ENCODE results near the gene USP40.

USP40 gene

DNA sequence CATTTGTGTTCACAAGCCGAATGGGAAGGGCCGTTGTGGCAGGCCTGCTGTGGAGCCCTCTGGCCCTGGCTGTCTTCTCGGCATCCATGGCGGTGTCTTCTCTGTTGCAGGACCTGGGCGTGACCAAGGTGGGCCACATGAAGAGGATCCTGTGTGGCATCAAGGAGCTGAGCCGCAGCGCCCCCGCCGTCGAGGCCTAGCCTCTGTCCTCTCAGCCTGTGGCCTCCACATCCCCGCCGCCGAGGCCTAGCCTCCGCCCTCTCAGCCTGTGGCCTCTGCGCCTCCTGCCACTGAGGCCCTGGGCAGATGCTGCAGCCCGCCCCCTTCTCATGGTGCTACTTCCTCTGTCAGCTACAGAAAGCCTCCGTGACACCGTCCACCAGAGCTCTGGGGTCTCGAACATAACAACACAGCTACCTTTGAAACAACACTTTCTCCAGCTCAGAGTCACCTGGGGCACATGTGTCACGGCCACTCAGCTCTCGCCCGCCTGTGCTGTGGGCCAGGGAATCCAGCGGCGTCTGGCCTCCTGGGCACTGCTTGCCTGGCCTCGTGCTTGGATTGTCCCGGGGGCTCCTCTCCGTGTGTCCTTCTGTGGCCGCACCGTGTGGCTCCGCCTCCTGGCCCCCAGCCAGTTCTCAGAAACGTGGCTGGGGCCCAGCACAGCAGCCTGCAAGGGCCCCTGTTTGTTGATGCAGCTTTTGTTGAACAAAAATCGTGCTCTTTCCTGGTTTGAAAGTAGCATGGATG lies 97.1 kb downstream of the USP40 start:
- Histone ChIP-seq H3K36me3 (ENCODE audit: low read length) (no peaks in the 10 kb centered on the region), H3K9me2 (replicated peaks; ENCODE audit: insufficient read depth, low read length) (no peaks in the 10 kb centered on the region), H3K9me3 (ENCODE audit: insufficient read depth, low read length) (no peaks in the 10 kb centered on the region), H3K79me2 (ENCODE audit: insufficient read depth, low read length) (no peaks in the 10 kb centered on the region), H2AFZ (ENCODE audit: low read depth, low read length, severe bottlenecking) (no peak overlapping the region), H3K27me3 (ENCODE audit: low read length) (no peaks in the 10 kb centered on the region), H3K27ac (ENCODE audit: low read depth, low read length) (no peak overlapping the region), H4K20me1 (ENCODE audit: low read depth, low read length) (no peaks in the 10 kb centered on the region), H3K9ac (ENCODE audit: low read length) (no peak overlapping the region), H3K4me3 (ENCODE audit: insufficient read depth, low read length, poor library complexity, severe bottlenecking) (no peak overlapping the region), H3K4me2 (ENCODE audit: low read depth, low read length, poor library complexity, severe bottlenecking) (no peak overlapping the region), H3F3A (ENCODE audit: insufficient read depth) (no peaks in the 10 kb centered on the region; the same call in 1 of the 2 replicates)
- TF ChIP-seq, protein P1, sequence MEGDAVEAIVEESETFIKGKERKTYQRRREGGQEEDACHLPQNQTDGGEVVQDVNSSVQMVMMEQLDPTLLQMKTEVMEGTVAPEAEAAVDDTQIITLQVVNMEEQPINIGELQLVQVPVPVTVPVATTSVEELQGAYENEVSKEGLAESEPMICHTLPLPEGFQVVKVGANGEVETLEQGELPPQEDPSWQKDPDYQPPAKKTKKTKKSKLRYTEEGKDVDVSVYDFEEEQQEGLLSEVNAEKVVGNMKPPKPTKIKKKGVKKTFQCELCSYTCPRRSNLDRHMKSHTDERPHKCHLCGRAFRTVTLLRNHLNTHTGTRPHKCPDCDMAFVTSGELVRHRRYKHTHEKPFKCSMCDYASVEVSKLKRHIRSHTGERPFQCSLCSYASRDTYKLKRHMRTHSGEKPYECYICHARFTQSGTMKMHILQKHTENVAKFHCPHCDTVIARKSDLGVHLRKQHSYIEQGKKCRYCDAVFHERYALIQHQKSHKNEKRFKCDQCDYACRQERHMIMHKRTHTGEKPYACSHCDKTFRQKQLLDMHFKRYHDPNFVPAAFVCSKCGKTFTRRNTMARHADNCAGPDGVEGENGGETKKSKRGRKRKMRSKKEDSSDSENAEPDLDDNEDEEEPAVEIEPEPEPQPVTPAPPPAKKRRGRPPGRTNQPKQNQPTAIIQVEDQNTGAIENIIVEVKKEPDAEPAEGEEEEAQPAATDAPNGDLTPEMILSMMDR (IDR thresholded peaks at IDR 0.05; ENCODE audit: insufficient read depth, low read length, poor library complexity, severe bottlenecking), result no peak
- TF ChIP-seq EZH2phosphoT487 (conservative IDR thresholded peaks at IDR 0.05; ENCODE audit: low read length), result no peak

DNA sequence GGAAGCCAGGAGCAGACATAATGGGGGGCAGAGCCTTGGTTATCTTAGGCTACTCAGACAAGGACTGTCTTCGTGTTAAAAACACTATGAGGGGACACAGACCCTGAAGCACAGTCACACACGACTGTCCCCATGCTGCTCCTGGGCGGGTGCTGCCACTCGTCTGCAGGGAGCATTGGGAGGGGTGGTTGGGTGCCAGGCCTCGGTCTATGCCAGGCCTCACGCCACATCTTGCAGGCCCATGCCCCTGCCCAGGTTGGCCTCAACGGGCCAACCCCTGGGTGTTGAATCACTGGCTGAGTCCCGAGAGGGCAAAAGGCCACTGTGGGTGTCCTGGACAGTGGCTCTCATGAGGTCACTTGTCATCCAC lies 97.9 kb downstream of the USP40 start:
- Histone ChIP-seq H3K9me3 (ENCODE audit: insufficient read depth, low read length) (no peaks in the 10 kb centered on the region), H3K9me2 (replicated peaks; ENCODE audit: insufficient read depth, low read length) (no peaks in the 10 kb centered on the region), H3F3A (ENCODE audit: insufficient read depth) (no peaks in the 10 kb centered on the region; the same call in 1 of the 2 replicates), H3K4me2 (ENCODE audit: low read depth, low read length, poor library complexity, severe bottlenecking) (no peak overlapping the region), H3K9ac (ENCODE audit: low read length) (no peak overlapping the region), H3K79me2 (ENCODE audit: insufficient read depth, low read length) (no peaks in the 10 kb centered on the region), H4K20me1 (ENCODE audit: low read depth, low read length) (no peaks in the 10 kb centered on the region), H3K4me3 (ENCODE audit: insufficient read depth, low read length, poor library complexity, severe bottlenecking) (no peak overlapping the region), H3K36me3 (ENCODE audit: low read length) (no peaks in the 10 kb centered on the region), H2AFZ (ENCODE audit: low read depth, low read length, severe bottlenecking) (no peak overlapping the region), H3K27me3 (ENCODE audit: low read length) (no peaks in the 10 kb centered on the region), H3K27ac (ENCODE audit: low read depth, low read length) (no peak overlapping the region)
- no peak for TF ChIP-seq EZH2phosphoT487 (conservative IDR thresholded peaks at IDR 0.05; ENCODE audit: low read length)
- TF ChIP-seq, protein P1 (IDR thresholded peaks at IDR 0.05; ENCODE audit: insufficient read depth, low read length, poor library complexity, severe bottlenecking), result no peak

DNA sequence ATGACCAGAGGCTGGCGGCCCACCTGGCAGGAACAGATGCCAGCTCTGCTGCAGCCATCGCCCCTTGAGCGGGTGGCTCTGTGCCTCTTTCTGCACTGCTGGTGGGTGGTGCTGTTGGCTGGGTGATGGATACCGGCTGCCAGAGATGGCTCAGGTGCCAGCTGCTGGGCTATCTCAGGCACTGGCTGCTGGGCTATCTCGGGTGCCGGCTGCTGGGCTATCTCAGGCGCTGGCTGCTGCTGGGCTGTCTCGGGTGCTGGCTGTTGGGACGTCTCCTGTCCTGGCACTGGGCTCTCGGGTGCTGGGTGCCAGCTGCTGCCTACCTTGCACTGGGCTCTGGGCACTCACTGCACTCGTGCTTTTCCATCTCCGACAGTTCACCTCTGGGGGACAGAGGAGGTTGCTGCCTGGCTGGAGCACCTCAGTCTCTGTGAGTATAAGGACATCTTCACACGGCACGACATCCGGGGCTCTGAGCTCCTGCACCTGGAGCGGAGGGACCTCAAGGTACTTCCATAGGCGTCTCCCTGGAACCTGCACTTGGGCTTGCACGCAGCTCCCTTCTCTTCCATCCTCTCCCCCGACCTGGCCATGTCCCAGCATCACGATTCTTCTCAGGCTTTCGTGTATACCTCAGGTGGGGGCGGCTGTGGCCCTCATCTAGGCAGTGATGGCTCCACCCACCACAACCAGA lies 98.4 kb downstream of the USP40 start:
- Histone ChIP-seq H4K20me1 (ENCODE audit: low read depth, low read length) (no peaks in the 10 kb centered on the region), H3K4me2 (ENCODE audit: low read depth, low read length, poor library complexity, severe bottlenecking) (no peak overlapping the region), H3K27ac (ENCODE audit: low read depth, low read length) (no peak overlapping the region), H3K9me2 (replicated peaks; ENCODE audit: insufficient read depth, low read length) (no peaks in the 10 kb centered on the region), H3K9me3 (ENCODE audit: insufficient read depth, low read length) (no peaks in the 10 kb centered on the region), H3F3A (ENCODE audit: insufficient read depth) (no peaks in the 10 kb centered on the region; the same call in 1 of the 2 replicates), H2AFZ (ENCODE audit: low read depth, low read length, severe bottlenecking) (no peak overlapping the region), H3K79me2 (ENCODE audit: insufficient read depth, low read length) (no peaks in the 10 kb centered on the region), H3K36me3 (ENCODE audit: low read length) (no peaks in the 10 kb centered on the region), H3K4me3 (ENCODE audit: insufficient read depth, low read length, poor library complexity, severe bottlenecking) (no peak overlapping the region), H3K27me3 (ENCODE audit: low read length) (no peaks in the 10 kb centered on the region), H3K9ac (ENCODE audit: low read length) (no peak overlapping the region)
- no peak for TF ChIP-seq EZH2phosphoT487 (conservative IDR thresholded peaks at IDR 0.05; ENCODE audit: low read length)
- TF ChIP-seq, protein P1 (IDR thresholded peaks at IDR 0.05; ENCODE audit: insufficient read depth, low read length, poor library complexity, severe bottlenecking), result no peak
